Brain pericyte (primary cell): Measurements from ENCODE around the gene TNIK.

Source experiments
- DNase-seq: peaks from one replicate; pipeline ENCODE4 v3.0.0-alpha.2; 2012; ENCODE audit warnings: low read depth, low spot score

Gene TNIK

GRCh38 chr3:171093462-171093861 lies 366.7 kb downstream of the TNIK start:
- DNase-seq, result no peak

- no peak for DNase-seq
These were observed 367.7 kb downstream of the TNIK start for GRCh38 chr3:171092467-171092911.

DNA sequence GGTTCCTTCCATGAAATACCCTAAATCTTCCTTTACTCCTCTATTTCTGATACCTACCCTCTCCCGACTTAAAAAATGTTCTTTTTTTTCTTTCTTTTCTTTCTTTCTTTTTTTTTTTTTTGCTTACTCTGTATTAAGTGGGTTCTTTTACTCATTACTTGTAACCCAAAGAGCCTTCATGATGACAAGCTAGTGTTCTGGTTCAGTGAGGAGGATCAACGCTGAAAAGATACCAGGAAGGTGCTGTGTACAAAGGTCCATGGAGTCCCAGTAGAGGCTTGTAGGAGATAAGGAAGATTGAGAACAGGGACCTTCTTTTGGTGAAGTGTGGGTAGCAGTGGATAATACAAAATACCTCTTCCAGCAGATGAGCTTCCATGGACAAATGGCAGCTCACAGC lies 369.9 kb downstream of the TNIK start:
- DNase-seq, result no peak

DNA sequence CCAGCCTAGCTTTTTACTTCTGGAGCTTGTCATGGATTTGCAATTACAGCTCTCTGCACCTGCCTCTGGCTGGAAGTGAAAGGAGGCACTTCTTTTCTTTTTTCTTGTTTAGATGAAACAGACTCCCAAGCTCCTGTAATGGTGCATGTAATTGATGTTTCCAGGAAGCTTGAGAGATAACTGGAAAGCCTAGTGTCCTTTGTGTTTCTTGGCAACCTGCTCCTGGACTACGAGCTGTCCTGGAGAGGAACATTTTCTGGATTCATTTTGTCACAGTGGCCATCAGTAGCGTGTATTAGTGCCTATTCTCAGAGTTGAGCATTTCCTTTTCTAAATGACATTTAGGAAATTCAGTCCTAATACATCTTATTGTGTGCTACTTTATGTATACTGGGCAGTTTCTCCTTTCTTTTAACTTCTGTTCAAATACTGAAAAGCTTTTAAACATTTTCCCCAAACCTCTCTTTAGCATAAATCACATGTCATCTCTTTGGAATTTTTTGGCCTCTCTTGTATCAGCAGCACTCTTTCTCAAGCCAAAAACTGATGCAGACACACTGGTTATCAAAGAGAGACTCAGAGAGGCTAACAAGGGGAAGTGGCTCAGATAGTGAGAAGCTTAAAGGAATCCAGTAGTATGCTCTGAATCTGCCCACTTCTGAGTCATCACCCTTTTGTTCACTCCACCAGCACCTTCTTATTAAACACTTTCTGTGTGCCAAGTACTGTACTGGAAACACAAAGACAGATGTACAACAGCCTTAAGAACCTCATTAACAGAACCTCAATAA lies 371.0 kb downstream of the TNIK start:
- no peak for DNase-seq

- no peak for DNase-seq
These were observed 371.7 kb downstream of the TNIK start for GRCh38 chr3:171088496-171088895.

DNA sequence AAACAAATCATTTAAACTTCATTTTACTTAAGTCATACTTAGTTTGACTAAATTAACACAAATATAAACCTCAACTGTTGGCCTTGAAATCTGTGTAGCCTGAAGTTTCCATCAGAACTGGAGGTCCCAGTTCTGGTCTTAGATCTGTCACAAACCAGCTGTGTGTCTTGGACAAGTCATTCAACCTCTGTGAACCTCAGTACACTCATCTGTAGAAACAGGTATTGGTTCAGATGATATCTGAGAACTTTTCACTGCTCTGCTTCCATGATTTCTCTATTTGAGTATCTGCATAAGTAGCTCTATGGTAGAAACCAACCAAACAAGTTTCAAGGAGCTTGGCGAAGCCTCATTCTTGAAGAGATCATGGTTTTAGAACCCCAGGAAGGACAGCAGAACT lies 373.3 kb downstream of the TNIK start:
- no peak for DNase-seq

GRCh38 chr3:171077261-171077660 lies 382.9 kb downstream of the TNIK start:
- no peak for DNase-seq

DNA sequence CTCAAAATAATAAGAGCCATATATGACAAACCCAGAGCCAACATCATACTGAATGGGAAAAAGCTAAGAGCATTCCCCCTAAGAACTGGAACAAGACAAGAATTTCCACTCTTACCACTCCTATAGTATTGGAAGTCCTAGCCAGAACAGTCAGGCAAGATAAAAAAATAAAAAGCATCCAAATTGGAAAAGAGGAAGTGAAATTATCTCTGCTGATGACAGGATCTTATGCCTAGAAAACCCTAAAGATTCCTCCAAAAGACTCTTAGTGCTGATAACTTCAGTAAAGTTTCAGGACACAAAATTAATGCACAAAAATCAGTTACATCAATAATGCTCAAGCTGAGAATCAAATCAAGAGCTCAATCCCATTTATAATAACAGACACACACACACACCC lies 387.8 kb downstream of the TNIK start:
- DNase-seq, result no peak

DNA sequence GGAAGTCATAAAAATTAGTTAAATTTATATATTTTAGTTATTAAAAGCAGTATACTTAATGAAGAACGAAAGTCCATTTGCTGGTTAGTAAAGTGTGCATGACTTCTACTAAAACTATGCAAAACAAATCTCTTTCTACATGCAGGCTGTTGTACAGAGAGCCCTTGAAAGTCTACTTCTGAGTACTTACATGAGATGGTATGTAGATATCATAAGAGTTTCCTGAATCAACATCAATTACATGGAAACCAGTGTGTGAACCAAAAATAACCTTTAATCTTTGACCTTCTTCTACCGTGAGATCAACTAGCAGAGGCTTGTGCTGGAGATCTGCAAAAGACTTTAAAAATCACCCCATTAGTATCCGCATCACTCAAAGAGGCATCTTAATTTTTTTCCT lies 391.5 kb downstream of the TNIK start:
- DNase-seq, result no peak

GRCh38 chr3:171066206-171066605 lies 394.0 kb downstream of the TNIK start:
- DNase-seq, result no peak

DNA sequence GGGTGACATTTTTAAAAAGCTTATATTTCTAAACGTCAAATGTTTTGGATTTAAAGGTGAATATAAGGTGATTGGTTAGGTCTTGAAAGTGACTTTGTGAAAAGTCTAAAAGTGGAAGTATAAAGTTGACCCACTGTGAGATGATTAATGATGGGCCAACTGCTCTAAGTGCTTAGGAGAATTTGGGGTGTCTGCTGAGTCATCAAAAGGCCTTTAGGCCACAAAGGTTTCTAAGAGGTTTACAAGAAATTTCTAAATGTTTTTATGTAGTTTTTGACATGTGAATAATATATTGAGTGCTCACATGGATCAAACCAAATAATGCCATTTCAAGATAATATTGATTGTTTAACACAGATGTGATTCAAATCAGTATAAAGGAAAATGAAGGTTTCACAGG lies 394.5 kb downstream of the TNIK start:
- no peak for DNase-seq

- DNase-seq, result no peak
These were observed 395.7 kb downstream of the TNIK start for GRCh38 chr3:171064461-171064860.

DNA sequence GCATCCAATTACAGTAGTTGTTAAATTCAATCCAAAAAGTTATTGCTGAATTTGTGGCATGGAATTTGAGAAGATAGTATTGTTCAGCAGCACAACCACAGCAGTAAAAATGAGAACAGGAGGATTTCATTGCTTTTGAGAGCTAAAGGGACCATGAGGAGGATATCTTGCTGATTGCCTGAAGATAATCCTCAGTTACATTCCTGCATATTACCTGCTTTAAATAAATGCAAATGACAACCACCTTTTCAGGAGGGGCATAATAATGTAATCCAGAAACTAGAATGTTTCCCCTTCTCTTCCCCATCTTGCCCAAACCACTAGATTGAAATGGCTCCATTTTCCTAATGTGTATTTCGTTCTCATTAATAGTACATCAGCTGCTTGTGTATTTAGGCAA lies 398.5 kb downstream of the TNIK start:
- DNase-seq, result no peak

- no peak for DNase-seq
These were observed 400.2 kb downstream of the TNIK start for GRCh38 chr3:171059978-171060377.

- DNase-seq, result no peak
These were observed 401.2 kb downstream of the TNIK start for GRCh38 chr3:171058873-171059603.

DNA sequence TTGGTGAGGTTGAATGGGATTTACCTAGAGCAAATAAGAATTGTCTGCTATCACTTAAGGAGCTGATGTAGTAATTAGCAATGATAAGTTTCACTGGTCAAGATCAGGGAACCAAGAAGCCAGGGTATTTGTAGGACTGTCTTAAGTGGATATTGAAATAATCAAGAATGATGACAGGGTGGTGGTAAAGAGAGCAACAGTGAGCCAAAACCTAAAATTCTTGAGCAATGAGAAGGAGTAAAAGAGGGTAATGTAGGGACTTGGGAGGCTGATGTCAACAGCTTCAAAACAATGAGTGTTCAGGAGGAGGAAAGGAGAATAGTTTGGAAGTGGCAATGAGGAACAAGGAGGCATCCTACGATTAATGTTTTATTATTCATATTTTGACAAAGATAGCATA lies 402.1 kb downstream of the TNIK start:
- DNase-seq, result no peak

GRCh38 chr3:171057072-171057471 lies 403.1 kb downstream of the TNIK start:
- no peak for DNase-seq

- DNase-seq, result no peak
These were observed 403.7 kb downstream of the TNIK start for GRCh38 chr3:171056528-171056927.

DNA sequence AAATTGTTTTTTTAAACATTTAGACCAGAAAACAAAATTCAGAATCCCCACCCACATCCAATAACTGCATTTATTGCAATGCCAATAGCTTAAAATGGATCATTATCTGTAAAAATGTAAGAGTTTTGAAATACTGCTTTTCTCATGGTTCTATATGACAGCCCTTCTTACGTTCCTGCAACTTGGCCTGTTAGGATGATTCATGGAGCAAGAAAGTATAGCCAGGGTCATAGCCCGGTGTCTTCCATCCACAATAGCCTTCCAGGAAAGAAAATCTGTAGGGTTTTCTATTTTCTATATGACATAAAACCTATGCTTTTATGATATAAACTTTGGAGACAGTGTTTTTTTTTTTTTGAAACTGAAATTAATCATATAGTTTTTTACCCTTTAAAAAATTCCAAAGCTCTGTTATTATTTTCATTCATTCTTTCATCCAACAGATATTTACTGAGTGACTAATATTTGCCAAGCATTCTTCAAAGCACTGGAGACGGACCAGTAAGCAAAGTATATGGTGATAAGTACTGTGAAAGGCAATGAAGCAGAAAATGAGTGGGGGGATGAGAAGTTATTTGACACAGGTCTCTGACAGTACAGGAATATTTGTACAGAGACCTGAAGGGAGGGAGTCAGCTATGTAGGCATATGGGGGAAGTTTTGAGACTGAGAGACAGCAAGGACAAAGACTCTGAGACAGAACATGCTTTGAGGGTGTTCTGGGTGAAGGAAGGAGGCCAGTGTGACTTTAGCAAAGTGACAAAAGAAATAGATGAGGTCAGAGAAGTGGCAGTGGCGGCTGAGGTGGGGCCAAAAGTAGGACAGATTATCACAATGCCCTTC lies 404.6 kb downstream of the TNIK start:
- DNase-seq, result no peak

GRCh38 chr3:171054921-171055320 lies 405.3 kb downstream of the TNIK start:
- DNase-seq, result no peak

DNA sequence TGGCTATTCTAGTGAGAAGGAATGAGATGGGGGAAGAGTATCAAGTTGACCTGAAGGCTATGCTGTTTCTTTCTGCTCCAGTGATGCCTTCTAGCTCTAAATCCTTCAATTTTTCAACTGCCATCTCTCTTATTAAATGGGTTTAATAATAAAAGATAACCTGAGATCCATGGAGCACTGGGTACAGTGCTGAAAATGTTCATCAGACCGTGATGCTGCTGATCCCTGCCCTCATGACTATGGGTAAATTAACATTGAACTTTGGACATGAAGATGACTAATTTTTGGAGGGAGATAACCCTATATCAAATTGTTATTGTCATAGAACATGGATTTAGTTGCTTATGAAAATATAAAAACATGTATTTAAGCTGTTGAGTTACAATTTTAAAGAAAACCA lies 406.0 kb downstream of the TNIK start:
- DNase-seq, result no peak

DNA sequence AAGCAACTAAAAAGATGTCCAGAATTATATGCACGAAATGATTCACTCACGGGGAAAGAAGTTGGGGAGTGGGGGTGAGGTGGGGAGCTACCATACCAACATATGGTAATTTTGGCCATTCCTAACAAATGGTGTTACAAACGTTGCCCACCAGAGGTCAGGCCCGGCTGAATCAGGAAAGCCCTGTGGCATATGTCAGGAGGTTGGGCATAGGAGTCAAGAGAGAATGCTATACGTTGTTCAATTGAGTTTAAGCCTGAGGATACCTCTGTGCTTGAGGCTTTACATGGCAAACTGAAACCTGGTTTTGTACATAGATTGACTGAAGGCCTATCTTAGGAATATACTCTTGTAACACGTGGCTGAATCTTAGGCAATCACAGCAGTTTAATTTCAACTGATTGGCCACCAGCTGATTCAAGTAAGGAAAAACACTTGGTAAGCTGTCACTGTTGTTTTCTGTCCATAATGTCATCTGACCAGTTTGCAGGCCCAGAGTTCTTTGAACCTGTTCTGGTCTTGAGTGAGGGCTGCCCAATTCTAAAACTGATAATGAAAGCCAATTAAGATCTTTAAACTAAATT lies 410.3 kb downstream of the TNIK start:
- no peak for DNase-seq
